A549 (cell line): ENCODE measurements around the gene TRIM72. TPM values are rescaled to one million over a fixed set of nuclear protein-coding genes. Genes with fewer than 3 reads are reported as not detected.
"Not testable (repeated sequence)": the region's sequence is repeated elsewhere in the genome, so short reads cannot be mapped to it uniquely, and the experiment has no call there.

Source experiments
- ATAC-seq, 2 experiments: fragments of 200-7000 bp in 1 of 2; fragments of >200 bp in 1 of 2; cut with Nextera tagmentation in 1 of 2; cut with Tn5 transposase in 1 of 2; 3 replicates each; pipeline versions ENCODE4 v1.8.0 to v1.9.1; 2018 to 2020; ENCODE audit warnings: mild to moderate bottlenecking in 1 of 2, moderate library complexity in 1 of 2
- CTCF ChIA-PET: fragments of 300-600 bp; sonication (Branson Sonifier 250); formaldehyde crosslinking; extraction: SDS; loops from one replicate; lab custom pipeline; 2021; ENCODE audit warnings: antibody characterized with exemption, inconsistent platforms; lab: Yijun Ruan, JAX
- POLR2A ChIA-PET: fragments of 350-600 bp; formaldehyde crosslinking; extraction: SDS; loops from one replicate; lab custom pipeline; 2021; ENCODE audit warnings: antibody characterized with exemption, inconsistent platforms; lab: Yijun Ruan, JAX
- DNase-seq, 2 experiments: peaks; one replicate each; pipeline versions ENCODE4 v3.0.0 to v3.0.0-alpha.2; 2011 to 2016; ENCODE audit warnings: low read depth in 1 of 2, low spot score in 1 of 2
- FAIRE-seq: peaks from 2 replicates; lab custom pipeline; 2011; peaks lifted over from hg19 to GRCh38; lab: Jason Lieb, UNC
- H3K27ac ChIP-seq, 2 experiments: fragments of >200 bp; sonication (Bioruptor Twin); formaldehyde crosslinking; 3 replicates each; pipeline ENCODE4 v1.5.1; 2016 to 2017
- H3K4me1 ChIP-seq: fragments of >200 bp; sonication (Bioruptor Twin); formaldehyde crosslinking; 3 replicates; pipeline ENCODE4 v1.6.1; 2016
- H3K4me2 ChIP-seq: fragments of >200 bp; sonication (Bioruptor Twin); formaldehyde crosslinking; 3 replicates; pipeline ENCODE4 v1.6.1; 2016
- H3K4me3 ChIP-seq: fragments of >200 bp; sonication (Bioruptor Twin); formaldehyde crosslinking; 3 replicates; pipeline ENCODE4 v1.5.1; 2016
- H3K9me3 ChIP-seq: fragments of >200 bp; sonication (Bioruptor Twin); formaldehyde crosslinking; 3 replicates; pipeline ENCODE4 v1.6.1; 2016
- CBX2 ChIP-seq: fragments of 200-600 bp; sonication (generic); IDR thresholded peaks from 2 replicates; pipeline ENCODE4 v1.6.1; 2016; ENCODE audit warnings: low read depth, mild to moderate bottlenecking, borderline replicate concordance
- CEBPB ChIP-seq, 2 experiments: fragments of >200 bp in 1 of 2; sonication (Bioruptor Twin) in 1 of 2; formaldehyde crosslinking in 1 of 2; IDR thresholded peaks; 2 replicates each; pipeline ENCODE4 v1.6.1; 2012 to 2016
- CTCF ChIP-seq: fragments of >200 bp; sonication (Bioruptor Twin); formaldehyde crosslinking; IDR thresholded peaks from 3 replicates; pipeline ENCODE4 v1.5.1; 2016
- EHMT2 ChIP-seq: fragments of 200-600 bp; sonication (generic); IDR thresholded peaks from 2 replicates; pipeline ENCODE4 v1.6.1; 2016; ENCODE audit warnings: antibody characterized with exemption, low read depth, mild to moderate bottlenecking, moderate library complexity
- ESRRA ChIP-seq: fragments of 150-350 bp; IDR thresholded peaks from 2 replicates; pipeline ENCODE4 v1.6.1; 2014; ENCODE audit warnings: mild to moderate bottlenecking, low read length, borderline replicate concordance
- FOSL2 ChIP-seq, 2 experiments: fragments of 450-650 bp in 1 of 2; fragments of >200 bp in 1 of 2; sonication (Bioruptor Twin) in 1 of 2; formaldehyde crosslinking; IDR thresholded peaks; 2 replicates each; pipeline versions ENCODE4 v1.5.0 to v1.6.1; 2016 to 2020; ENCODE audit warnings: mild to moderate bottlenecking in 1 of 2, moderate library complexity in 1 of 2
- FOXS1 ChIP-seq: fragments of 250-450 bp; sonication (Bioruptor Pico); IDR thresholded peaks from 2 replicates; pipeline ENCODE4 v1.5.0; 2020; ENCODE audit warnings: mild to moderate bottlenecking, moderate library complexity
- HDAC2 ChIP-seq: fragments of 200-600 bp; sonication (generic); IDR thresholded peaks from 2 replicates; pipeline ENCODE4 v1.6.1; 2016
- HMGXB4 ChIP-seq: fragments of 250-450 bp; sonication (Bioruptor Pico); IDR thresholded peaks from 2 replicates; pipeline ENCODE4 v1.5.0; 2021; ENCODE audit warnings: mild to moderate bottlenecking, moderate library complexity, borderline replicate concordance
- HOXA7 ChIP-seq: fragments of 250-450 bp; sonication (Bioruptor Pico); IDR thresholded peaks from 2 replicates; pipeline ENCODE4 v1.5.0; 2020; ENCODE audit warnings: mild to moderate bottlenecking, moderate library complexity
- KDM1A ChIP-seq: fragments of 200-600 bp; sonication (generic); IDR thresholded peaks from 2 replicates; pipeline ENCODE4 v1.6.1; 2016; ENCODE audit warnings: low read depth, mild to moderate bottlenecking
- MAFK ChIP-seq: fragments of 450-650 bp; IDR thresholded peaks from 2 replicates; pipeline ENCODE4 v1.6.1; 2014; ENCODE audit not compliant: partially characterized antibody
- MAZ ChIP-seq: fragments of 150-350 bp; IDR thresholded peaks from 2 replicates; pipeline ENCODE4 v1.6.1; 2014; ENCODE audit warnings: antibody characterized with exemption, low read depth, low read length, borderline replicate concordance
- MYC ChIP-seq: IDR thresholded peaks from 2 replicates; pipeline ENCODE4 v1.6.1; 2012; ENCODE audit warnings: mild to moderate bottlenecking, inconsistent platforms, low read length, improper control_type of control experiment, borderline replicate concordance
- NPAS2 ChIP-seq: fragments of 250-450 bp; sonication (Bioruptor Pico); IDR thresholded peaks from 2 replicates; pipeline ENCODE4 v1.8.0; 2022; ENCODE audit warnings: mild to moderate bottlenecking, moderate library complexity, borderline replicate concordance
- PBX3 ChIP-seq: IDR thresholded peaks from 2 replicates; pipeline ENCODE4 v1.6.1; 2012
- POLR2A ChIP-seq: IDR thresholded peaks from 2 replicates; pipeline ENCODE4 v1.6.1; 2012; ENCODE audit warnings: mild to moderate bottlenecking, low read length
- RARB ChIP-seq: fragments of 250-450 bp; sonication (Bioruptor Pico); IDR thresholded peaks from 2 replicates; pipeline ENCODE4 v1.8.0; 2021; ENCODE audit warnings: mild to moderate bottlenecking, moderate library complexity
- RCOR1 ChIP-seq: fragments of 150-350 bp; IDR thresholded peaks from 2 replicates; pipeline ENCODE4 v1.6.1; 2014; ENCODE audit warnings: antibody characterized with exemption, low read length, low read depth
- REST ChIP-seq: fragments of 200-600 bp; sonication (generic); IDR thresholded peaks from 2 replicates; pipeline ENCODE4 v1.6.1; 2016; ENCODE audit warnings: antibody characterized with exemption, mild to moderate bottlenecking, moderate library complexity
- SREBF2 ChIP-seq: fragments of 450-650 bp; IDR thresholded peaks from 2 replicates; pipeline ENCODE4 v1.6.1; 2014; ENCODE audit warnings: mild to moderate bottlenecking, moderate library complexity
- TFCP2L1 ChIP-seq: fragments of 250-450 bp; sonication (Bioruptor Pico); IDR thresholded peaks from 2 replicates; pipeline ENCODE4 v1.5.0; 2021; ENCODE audit warnings: mild to moderate bottlenecking
- TP53 ChIP-seq: fragments of 250-450 bp; sonication (Bioruptor Pico); IDR thresholded peaks from 2 replicates; pipeline ENCODE4 v1.5.0; 2021; ENCODE audit warnings: mild to moderate bottlenecking, moderate library complexity
- ZFP36 ChIP-seq: fragments of 450-650 bp; IDR thresholded peaks from 2 replicates; pipeline ENCODE4 v1.6.1; 2014; ENCODE audit warnings: borderline replicate concordance; ENCODE audit not compliant: partially characterized antibody
- ZSCAN20 ChIP-seq: fragments of 250-450 bp; sonication (Bioruptor Pico); IDR thresholded peaks from 2 replicates; pipeline ENCODE4 v1.8.0; 2022; ENCODE audit warnings: mild to moderate bottlenecking, moderate library complexity
- WGBS: methylation state at CpG from one replicate; pipeline ENCODE4 v1.1.6; 2017; ENCODE audit errors: missing lambda C conversion rate; 5-methylcytosine and 5-hydroxymethylcytosine counted together
- polyA plus RNA-seq, 4 experiments: library from polyadenylated mRNA; depleted of rRNA in 3 of 4; stranded (reverse); fragments of >200 nt; fragmentation: RNase III in 1 of 4; extraction: RNeasy Plus Mini Kit Qiagen cat#74134 plus additional on column Dnase treatment in 1 of 4; gene quantifications; 2 replicates in 3 of 4; 3 replicates in 1 of 4; pipeline ENCODE4 v1.2.3, GENCODE V29; 2011 to 2017

The TRIM72 gene
- polyA plus RNA-seq, 2 of the 4 experiments (the other 2 are of a cell fraction) = 0.04 TPM; not detected in 1

GRCh38 chr16:31168848-31169247 lies 45.1 kb upstream of the TRIM72 start (continued):
- no peak for TF ChIP-seq ESRRA
- TF ChIP-seq, all 56 proteins: peak for 0

- H3K27ac ChIP-seq, H3K9me3 ChIP-seq, CTCF ChIA-PET, DNase-seq, H3K4me3 ChIP-seq, FAIRE-seq, H3K4me2 ChIP-seq, H3K4me1 ChIP-seq, POLR2A ChIA-PET: not testable (repeated sequence)
- WGBS = no CpG with 5 or more reads among the region's 2 CpGs
- peak in 1 of 2 experiments; percentile 56; a peak in 3 of 6 replicates for ATAC-seq
Measured at GRCh38 chr16:31170048-31170447, 43.9 kb upstream of the TRIM72 start.

GRCh38 chr16:31177136-31177535 lies 36.8 kb upstream of the TRIM72 start:
- 76% methylated on average over 3 of the region's 3 CpGs for WGBS
- POLR2A ChIA-PET = no interaction called here
- Histone ChIP-seq H3K4me1 (peaks cover 8% of the 10 kb centered on the region), H3K4me3 (no peak overlapping the region), H3K27ac (no peak overlapping the region), H3K9me3 (no peaks in the 10 kb centered on the region), H3K4me2 (no peak overlapping the region)
- DNase-seq = no peak
- TF ChIP-seq RCOR1 (no peak), RARB (CRISPR knock-in tag) (no peak), TP53 (CRISPR knock-in tag) (no peak), EHMT2 (no peak), REST (no peak), MAZ (no peak), MAFK (no peak), FOSL2 (IDR thresholded peaks at IDR 0.05) (no peak), FOSL2 (CRISPR knock-in tag; IDR thresholded peaks at IDR 0.05) (no peak), MYC (no peak), ZFP36 (no peak), POLR2A (no peak), NPAS2 (CRISPR knock-in tag) (no peak), CBX2 (no peak), SREBF2 (no peak), HDAC2 (no peak), TFCP2L1 (CRISPR knock-in tag) (no peak), FOXS1 (CRISPR knock-in tag) (no peak), CEBPB (IDR thresholded peaks at IDR 0.05) (no peak)
- ATAC-seq = no peak
- CTCF ChIA-PET = interaction anchor here (0.6 to 2.7 kb wide), 2 partner anchors 35 to 1583 kb away, joined by 3 to 11 read pairs; no protein-coding TSS in a partner anchor
- no peak for FAIRE-seq

- no peak for FAIRE-seq
- peak overlapping the region; percentile 92 to 97 for H3K27ac ChIP-seq
- TF ChIP-seq CTCF (no peak), HOXA7 (CRISPR knock-in tag) (no peak), HMGXB4 (CRISPR knock-in tag) (no peak), ZSCAN20 (CRISPR knock-in tag) (no peak), CEBPB (IDR thresholded peaks at IDR 0.05) (no peak), PBX3 (no peak), KDM1A (peak; percentile 86; the same call in 1 of the 2 replicates), TP53 (CRISPR knock-in tag) (no peak)
Measured at GRCh38 chr16:31179219-31179746, 34.6 kb upstream of the TRIM72 start.

More at GRCh38 chr16:31179219-31179746, 34.6 kb upstream of the TRIM72 start:
- DNase-seq (no peak), ATAC-seq (peak; percentile 10 to 33)
- POLR2A ChIA-PET = interaction anchor here (0.5 to 2.1 kb wide), 35 partner anchors 8 to 281 kb away, joined by 3 to 37 read pairs (median 6); partner anchors contain the start of genes ARMC5, ITGAD, KAT8 and PYCARD
- Histone ChIP-seq H3K9me3 (no peaks in the 10 kb centered on the region), H3K4me2 (peak overlapping the region; percentile 82), H3K4me3 (peak overlapping the region; percentile 68), H3K4me1 (peaks cover 29% of the 10 kb centered on the region)
- CTCF ChIA-PET = interaction anchor here (1.1 kb wide), 1 partner anchor 50 kb away, joined by 3 read pairs; no protein-coding TSS in a partner anchor
- WGBS = 16% methylated on average over 14 of the region's 27 CpGs
